ENCODE data around the gene GATB.

- TF ChIP-seq CTCF (IDR thresholded peaks at IDR 0.05; ENCODE audit: poor library complexity) (no peak), EZH2 (IDR thresholded peaks at IDR 0.05; ENCODE audit: borderline replicate concordance) (no peak)
Observed at GRCh38 chr4:151702256-151702655, 58.6 kb downstream of the GATB start.

All from hepatocyte (in vitro differentiated cells).